RPMI7951 (cell line): ENCODE results near the gene RPL10. TPM values are rescaled to one million over a fixed set of nuclear protein-coding genes. Genes with fewer than 3 reads are reported as not detected.

ENCODE experiments used
- DNase-seq: peaks from one replicate; pipeline ENCODE4 v3.0.0-alpha.2; 2012; ENCODE audit warnings: low read depth
- total RNA-seq: library from RNA; depleted of rRNA; stranded (reverse); fragments of >200 nt; shearing (Covaris generic); gene quantifications from 2 replicates; pipeline ENCODE4 v1.2.3, GENCODE V29; 2014

Gene RPL10
- total RNA-seq, 1 experiment from 2014 or later = 2,378 TPM

DNA sequence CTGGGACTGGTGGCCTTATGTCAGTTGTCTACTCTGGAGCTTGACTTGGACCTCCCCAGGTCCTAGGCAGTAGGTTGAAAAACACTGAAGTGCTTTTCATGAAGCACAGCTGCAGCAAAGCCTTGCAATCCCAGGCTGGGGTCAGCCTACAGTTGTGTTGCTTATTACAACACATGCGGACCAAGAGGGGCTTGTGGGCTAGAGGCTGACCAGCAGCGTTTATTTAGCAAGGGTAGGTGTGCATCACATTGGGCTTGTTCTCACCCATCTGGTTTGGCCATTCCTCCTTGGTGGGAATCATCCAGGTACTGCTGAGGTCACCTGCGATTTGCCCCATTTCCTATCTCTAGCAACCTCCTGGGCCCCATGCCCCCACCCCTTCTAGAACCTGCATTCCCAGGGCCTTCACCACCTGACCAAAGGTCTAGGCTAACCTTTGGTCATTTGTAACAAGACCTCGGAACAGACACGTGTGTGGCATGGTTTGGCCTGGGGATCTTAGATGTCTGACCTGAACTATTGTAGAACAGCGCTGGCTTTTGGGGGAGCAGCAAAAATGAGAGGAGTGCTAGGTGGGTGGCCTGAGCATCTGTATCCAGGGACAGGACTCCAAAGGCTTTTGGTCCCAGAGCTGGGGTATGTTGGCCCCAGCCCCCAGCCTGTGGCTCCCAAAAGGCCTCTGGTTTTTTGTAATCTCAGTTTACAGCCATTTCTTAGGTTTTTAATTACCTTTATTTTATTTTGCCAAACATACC is 3.0 kb downstream of the RPL10 start:
- no peak for DNase-seq

DNA sequence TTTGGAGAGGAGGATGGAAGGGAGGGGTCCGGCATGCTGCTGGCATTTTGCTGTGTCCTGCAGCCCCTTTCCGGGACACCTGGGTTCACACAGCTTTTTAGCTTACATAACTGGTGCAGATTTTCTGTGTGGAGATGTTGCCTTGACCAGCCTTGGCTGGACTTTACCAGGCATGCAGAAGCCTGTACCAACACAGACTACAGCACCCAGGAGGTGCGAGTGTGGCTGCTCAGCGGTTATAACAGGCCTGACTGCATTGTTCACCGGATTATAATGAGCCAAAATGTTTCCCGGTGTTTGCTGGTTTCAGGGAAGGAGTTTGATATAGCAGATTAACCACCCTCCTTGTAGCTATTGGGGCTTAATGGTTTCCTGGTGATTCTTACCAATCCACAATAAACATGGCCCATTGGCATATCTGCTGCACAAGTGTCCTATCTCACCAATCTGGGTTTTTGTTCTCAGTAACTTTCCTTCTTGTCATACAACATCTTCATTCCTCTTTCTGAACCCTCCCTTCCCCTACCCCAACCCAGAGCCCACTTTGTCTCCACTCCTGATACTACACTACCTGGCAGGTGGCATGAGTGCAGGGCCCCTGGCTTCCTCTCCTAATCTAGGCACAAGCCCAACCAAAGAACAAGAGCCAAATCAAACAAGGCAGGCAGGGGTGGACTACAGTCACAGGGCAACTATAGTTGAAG is 3.9 kb downstream of the RPL10 start:
- no peak for DNase-seq

DNA sequence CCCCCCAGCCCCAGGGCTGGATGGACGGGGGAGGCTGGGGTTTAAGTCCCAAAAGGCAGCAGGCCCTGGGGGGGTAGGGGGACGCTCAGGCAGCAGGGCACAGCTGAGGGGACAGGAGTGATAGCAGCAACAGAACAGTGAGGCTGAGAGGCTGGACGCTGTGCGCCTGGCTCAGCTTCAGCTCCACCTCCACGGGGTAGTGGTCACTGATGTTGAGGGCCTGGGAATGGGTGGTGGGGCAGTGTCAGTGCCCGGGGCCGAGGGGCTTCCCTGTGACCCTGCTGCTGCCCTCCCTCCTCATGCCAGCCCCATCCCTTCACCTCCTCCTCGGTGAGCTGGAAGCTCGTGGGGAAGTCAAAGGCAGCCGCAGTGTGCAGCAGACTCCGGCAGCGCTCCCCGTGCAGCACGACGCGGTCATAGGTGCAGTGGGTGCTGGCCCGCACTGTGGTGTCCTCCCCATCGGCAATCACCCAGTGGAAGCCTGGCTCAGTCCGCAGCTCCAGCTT is 4.5 kb downstream of the RPL10 start:
- DNase-seq = no peak

DNA sequence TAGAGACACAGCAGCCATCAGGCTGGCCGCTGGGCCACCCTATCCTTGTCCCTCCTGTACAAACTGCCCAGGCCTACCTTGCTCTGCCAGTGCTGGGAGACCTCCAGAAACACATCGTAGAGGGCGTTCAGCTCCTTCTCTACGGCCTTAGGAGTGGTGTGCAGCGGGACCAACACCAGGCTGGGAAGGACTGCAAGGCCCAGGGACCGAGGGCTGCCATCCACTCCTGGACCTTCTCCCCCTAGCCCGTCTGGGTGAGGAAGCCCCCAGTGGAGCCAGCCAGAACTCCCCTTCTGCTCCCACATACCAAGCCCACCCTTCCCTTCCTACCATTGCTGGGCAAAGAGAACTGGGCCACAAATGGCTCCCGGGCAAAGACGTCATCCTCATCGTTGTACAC is 5.0 kb downstream of the RPL10 start:
- no peak for DNase-seq

DNA sequence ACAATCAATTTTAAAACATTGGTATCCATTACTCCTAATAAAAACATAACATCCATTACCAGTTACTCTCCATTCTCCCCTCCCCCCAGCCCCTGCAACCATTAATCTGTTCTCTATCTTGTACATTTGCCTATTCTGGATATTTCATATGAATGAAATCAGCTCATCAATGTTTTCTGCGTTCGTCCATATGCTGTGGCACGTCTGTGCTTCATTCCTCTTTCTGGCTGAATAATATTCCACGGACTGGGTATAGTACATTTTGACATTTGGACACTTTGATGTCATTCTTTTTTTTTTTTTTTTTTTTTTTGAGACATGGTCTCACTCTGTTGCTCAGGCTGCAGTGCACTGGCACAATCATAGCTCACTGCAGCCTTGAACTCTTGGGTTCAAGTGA is 5.7 kb downstream of the RPL10 start:
- DNase-seq = no peak

DNA sequence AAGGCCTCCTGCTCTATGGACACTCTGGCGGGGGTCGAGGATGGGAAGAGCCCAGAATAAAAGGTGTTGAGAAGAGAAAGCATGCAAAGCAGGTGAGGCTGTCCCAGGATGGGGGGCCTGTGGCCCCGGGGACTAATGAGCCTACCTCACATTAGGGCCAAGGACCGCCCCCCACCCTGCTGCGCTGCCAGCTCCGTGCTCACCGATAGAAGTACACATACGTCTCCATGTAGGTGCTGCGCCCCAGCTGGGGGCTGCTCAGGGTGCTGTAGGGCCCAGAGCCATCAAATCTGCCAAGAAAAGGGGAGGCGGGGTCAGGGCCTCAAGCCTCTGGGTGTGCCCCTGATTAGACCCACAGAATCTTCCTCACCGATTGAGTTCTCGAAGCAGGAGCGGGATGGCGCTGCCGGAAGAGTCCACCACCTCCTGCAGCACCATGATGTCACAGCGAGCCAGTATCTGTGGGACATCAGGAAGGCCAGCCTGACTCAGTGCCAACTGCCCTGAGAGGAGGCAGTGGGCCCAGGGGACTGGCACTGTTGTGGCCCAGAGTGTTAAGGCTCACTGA is 6.5 kb downstream of the RPL10 start:
- no peak for DNase-seq

DNA sequence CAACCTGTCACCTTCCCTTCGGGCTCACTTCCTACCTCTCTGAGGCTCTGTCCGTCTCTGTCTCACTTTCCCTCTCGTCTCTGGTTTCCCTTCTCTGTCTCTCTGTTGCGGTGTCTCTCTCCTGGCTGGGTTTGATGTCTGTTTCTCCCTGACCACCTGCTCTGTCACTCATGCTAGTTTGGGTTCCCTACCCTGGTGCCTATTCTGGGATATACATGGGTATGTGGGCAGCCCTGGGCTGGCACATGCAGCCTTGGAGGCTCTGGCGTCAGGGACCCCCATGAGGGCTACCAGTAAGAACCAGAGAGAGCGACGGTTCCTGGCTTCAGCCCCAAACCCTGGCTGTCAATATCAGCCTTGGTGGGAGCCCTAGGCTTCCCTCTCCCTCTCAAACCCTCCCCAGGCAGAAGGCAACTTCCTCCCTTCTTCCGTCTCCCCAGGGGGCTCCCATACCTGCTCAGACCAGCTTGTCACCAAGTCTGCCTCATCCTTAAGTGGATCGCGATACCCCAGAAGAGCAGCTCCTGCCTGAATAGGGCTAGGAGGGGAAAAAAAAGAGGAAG is 10.6 kb downstream of the RPL10 start:
- DNase-seq = no peak

DNA sequence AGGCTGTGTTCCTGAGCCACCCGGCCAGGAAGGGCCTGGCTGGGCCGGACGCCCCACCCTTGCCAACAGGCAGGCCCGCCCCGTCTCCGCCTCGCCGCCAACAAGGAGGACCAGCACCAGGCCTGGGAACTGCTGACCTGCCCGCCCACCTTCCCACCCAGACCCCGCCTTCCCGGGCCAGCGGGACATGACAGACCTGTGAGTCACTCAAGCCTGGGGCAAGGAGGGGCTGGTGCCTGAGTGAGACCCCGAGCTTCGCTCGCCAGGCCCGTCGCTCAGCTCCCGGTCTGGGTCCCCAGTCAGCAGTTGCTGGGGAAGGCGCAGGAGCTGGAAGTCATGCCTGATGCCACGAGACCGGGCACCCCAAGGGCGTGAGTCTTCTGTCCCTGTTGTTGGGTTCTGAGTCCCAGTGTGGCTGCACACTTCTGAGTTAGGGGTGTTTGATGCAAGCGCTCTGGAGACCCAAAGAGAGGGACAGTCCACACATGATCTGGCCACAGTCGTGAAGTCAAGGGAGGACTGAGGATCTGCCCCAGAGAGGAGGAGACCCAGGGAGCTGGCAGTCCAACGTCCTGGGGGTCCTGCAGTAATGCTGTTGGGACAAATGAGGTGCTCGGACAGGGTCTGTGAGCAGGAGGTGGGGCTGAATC is 11.2 kb downstream of the RPL10 start, which contains the start of gene DNASE1L1:
DNASE1L1 (minus strand) TSS at position 33 of the 650 bp plus-strand sequence. CDS start 3,686 bp downstream, outside the sequence.
- peak; percentile 88 for DNase-seq

DNA sequence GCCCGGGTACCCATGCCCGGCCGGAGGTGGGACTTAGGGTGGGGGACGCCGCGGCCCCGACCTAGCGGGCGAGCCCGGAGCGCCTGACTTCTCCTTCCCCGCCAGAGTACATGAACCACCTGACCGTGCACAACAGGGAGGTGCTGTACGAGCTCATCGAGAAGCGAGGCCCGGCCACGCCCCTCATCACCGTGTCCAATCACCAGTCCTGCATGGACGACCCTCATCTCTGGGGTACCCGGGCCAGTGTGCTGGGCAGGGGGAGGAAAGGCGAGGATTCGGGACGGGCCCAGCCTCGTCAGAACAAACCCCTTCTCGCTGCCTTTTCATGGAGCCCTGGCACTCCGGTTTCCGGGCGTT is 13.8 kb downstream of the RPL10 start:
- no peak for DNase-seq

DNA sequence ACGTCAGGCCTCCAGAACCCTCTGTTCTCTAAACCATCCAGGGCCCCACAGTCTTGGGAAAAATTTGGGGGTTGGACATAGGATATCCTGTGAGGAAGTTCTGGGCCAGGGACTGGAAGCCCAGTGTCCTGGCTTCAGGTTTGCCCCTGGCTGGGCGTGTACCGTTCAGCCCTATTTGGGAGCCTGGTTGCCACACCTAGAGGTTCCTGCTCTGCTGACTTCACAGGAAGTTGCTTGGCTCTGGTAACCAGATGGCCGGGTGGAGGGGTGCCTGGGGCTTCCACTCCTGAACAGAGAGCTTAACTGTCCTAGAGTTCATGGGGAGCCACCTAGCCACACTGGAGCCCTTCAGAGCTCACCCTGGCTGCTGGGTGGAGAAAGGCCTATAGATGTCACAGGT is 14.3 kb downstream of the RPL10 start:
- DNase-seq = no peak

DNA sequence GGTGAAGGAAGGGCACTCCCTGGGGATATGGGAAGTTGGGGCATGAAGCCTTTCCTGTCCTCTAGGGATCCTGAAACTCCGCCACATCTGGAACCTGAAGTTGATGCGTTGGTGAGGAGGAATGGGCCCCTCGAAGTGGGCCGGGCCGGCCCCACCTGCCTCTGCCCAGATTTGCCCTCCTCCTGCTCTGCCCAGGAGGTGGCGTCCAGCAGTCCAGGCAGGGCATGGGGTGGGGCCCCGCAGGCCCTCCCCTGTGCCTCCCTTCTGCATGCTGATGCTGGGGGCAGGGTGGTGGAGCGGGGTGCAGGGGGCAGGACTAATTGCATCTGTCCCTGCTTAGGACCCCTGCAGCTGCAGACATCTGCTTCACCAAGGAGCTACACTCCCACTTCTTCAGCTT is 15.0 kb downstream of the RPL10 start:
- DNase-seq = no peak

DNA sequence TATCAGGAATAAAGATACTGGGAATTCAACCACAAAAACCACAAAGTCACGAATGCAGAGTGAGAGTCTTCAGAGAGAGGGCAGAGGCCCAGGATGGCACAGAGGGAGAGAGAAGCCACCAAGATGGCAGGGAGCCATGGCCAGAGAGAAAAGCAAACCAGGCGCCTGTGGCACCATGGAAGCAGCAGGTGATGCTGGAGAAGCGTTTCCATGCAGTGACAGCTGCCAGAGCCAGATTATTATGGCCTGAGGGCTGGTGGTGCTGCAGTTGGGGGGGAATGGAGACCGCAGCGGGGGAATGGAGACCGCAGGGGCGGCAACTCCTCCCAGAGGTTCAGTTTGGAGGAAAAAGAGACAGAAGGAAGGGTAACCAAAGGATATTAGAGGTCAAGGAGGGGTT is 19.0 kb downstream of the RPL10 start:
- peak; percentile 81 for DNase-seq

DNA sequence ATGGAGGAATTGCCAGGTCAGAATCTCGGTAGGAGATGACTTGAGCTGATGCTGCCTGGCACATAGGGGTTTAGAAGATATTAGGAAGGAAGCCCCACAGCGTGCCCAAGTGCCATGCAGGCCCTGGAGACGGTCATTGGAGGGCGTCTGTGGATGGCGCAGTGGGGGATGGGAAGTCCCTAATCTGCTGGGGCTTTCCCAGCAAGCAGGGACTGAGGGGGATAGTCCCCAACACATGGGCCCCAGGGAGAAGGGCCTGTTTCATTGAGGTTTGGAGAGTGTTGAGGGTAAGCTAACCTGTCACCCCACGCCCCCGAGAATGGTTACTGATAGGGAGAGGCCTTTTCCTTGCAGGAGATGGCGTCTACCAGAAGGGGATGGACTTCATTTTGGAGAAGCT is 21.0 kb downstream of the RPL10 start:
- DNase-seq = no peak

DNA sequence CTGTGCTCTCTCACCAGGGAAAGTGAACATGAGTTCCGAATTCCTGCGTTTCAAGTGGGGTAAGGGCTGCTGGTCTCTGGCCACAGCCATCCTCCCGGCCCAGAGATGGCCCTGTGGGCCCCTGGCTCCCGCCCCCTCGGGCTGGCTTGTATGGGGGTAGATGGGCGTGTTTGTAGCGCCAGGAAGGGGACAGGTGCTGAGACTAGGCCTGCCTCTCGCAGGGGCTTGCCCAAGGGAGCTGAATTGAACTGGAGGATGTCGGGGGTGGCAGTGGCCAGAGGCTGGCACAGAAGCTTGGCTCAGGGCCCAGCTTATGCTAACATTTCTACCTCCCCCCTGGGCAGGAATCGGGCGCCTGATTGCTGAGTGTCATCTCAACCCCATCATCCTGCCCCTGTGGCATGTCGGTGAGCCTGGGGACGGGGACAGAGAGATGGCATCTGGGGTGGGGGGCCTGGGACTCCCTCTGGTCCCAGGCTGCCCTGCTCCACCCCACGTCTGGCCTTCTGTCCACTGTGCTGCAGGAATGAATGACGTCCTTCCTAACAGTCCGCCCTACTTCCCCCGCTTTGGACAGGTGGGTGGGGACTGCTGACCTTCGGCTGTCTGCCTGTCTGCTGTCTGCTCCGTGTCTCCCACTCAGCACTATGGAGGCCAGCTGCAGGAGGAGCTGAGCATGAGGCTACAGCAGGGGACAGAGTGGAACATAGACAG is 21.7 kb downstream of the RPL10 start:
- DNase-seq = no peak

DNA sequence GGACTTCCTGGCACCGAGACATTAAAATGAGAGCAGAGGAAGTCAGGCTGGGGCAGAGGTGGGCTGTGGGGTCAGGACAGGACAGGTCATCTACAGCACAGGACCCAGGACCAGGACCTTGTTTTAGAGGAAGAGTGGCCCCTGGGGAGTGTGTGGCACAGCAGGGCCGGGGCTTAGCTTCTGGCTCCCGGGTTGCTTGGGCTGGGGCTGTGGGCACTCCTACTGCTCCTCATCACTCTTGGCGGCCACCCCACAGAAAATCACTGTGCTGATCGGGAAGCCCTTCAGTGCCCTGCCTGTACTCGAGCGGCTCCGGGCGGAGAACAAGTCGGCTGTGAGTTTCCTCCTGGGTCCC is 22.2 kb downstream of the RPL10 start:
- no peak for DNase-seq

DNA sequence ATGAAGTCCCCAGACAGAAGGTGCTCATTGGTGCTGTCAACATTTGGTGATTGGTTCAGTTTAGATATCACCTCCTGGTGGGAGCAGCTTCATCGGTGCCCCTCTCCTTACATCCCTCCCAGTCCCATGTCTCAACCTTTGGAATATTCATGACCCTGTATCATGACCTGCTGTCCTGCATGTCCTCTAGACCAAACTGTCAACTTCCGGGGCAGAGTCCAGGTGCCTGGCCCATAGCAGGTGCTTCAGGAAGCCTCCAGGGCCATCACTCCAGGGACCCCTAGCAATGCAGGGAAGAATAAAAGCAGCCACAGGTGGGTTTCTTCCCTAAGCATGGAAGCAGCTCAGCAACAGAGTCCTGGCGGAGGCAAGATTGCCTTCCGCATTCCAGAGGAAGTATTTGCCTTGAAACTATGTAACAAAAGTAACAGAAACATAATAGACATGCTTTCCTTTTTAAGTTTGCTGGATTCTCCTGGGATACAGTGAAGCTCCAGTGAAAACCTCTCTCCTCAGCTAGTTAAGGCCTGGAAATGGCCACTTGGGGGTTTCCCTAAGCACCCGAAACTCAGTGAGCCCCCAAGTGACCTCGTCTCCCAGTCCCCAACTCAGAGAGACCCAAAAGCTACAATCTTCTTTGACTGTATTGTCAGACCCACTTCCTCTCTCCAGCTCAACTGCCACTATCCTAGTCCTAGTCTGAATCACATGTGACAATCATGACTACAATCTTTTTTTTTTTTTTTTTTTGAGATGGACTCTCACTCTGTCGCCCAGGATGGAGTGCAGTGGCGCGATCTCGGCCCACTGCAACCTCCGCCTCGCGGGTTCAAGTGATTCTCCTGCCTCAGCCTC is 29.0 kb downstream of the RPL10 start:
- no peak for DNase-seq

DNA sequence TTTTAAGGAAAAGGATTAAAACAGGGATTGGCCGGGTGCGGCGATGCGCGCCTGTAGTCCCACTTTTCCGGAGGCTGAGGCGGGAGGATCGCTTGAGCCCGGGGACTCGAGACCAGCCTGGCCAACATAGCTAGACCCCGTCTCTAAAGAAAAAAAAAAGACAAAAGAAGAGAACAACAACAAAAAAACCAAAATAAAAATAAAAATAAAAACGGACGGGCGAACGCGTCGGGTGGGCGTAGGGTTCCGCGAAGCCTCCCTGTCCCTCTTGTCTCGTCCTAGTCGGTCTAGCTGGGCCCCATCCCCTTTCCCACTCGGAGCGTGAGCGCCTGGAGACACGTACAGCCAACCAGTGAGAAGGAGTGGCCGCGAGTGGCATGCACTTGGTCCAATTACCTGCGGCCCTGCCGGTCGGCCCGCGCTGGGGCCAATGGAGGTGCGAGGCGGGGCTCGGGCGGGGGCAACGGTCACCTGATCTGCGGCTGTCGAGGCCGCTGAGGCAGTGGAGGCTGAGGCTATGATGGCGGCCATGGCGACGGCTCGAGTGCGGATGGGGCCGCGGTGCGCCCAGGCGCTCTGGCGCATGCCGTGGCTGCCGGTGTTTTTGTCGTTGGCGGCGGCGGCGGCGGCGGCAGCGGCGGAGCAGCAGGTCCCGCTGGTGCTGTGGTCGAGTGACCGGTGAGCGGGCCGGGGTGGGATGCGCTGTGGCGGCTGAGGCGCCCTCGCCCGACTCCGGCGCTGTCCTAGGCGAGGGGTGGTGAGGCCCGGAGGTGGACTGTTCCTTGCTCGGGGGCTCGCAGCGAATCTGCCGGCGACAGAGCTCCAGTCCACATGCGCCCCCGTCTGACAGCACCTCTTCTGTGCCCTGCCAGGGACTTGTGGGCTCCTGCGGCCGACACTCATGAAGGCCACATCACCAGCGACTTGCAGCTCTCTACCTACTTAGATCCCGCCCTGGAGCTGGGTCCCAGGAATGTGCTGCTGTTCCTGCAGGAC is 30.3 kb downstream of the RPL10 start, which contains the start of gene ATP6AP1:
ATP6AP1 (plus strand) TSS at position 502 of the 996 bp plus-strand sequence; CDS start at position 518, 16 bp downstream.
- peak; percentile 92 for DNase-seq

DNA sequence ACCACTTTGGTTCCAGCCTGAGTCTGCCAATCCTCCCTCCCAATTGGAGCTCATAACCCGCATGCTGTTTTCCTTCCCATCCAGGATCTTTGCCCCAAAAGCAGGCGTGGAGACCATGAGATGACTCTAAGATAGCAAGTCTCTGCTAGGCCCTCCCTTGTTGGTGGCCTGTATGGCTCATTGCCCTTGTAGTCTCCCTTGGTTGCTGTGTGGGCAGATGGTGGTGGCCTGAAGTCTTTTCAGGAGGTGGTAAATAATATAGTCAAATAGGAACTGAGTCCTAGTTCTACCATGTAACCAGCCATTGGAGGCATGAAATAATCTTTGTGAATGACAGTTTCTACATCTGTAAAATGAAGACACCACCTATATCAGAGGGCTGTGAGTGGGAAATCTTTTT is 31.5 kb downstream of the RPL10 start:
- no peak for DNase-seq

DNA sequence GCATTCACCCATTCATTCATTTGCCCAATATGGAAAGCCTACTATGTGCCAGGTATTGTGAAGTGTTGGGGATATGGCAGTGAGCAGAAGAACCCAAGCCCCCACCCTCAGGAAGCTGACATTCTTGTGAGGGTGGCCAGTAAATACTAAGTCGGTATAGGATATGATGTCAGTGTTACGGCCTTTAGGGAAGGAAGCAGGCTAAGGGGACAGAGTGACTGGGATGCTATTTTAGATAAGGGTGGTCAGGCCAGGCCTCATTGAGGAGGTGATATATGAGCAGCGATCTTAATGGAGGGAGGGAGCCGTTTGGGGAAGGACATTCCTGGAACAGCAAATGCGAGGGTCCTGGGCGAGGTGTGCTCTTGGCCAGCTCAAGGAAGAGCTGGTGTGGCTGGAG is 32.3 kb downstream of the RPL10 start:
- DNase-seq = no peak
